GM12864 (cell line): ENCODE measurements around the gene DLK2.

ENCODE experiments used
- DNase-seq: peaks from one replicate; pipeline ENCODE4 v3.0.0-alpha.2; 2011; ENCODE audit warnings: low read depth
- H3K4me3 ChIP-seq: 2 replicates; pipeline ENCODE4 v1.5.1; 2011; ENCODE audit warnings: mild to moderate bottlenecking, low read depth, low read length, control low read depth
- TF ChIP-seq, protein P1 (sequence below): IDR thresholded peaks from 2 replicates; pipeline ENCODE4 v1.5.1; 2011; ENCODE audit warnings: low read depth, mild to moderate bottlenecking, moderate library complexity, low read length, control low read depth, inconsistent platforms; ENCODE audit errors: missing control alignments

The DLK2 gene

DNA sequence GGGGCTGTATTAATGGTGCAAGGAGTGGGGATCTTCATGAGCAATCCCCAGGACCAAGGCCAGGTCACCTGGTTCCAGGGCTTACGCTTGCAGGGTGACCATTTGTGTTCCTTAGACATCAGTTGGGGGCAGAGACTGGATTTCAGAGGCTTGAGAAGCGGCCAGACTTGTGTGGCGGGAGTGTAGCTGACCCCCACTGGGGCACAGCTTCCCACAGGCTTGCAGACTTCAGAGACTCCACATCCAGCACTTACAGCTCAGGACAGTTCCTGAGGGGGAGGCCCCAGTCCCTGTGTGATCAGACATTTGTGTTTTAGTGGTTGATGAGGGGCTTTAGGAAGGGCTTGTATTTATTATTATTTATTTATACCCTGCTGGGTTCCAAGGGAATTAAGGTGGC, 37.3 kb upstream of the DLK2 start:
- no peak overlapping the region for H3K4me3 ChIP-seq
- no peak for DNase-seq
- TF ChIP-seq, protein P1, sequence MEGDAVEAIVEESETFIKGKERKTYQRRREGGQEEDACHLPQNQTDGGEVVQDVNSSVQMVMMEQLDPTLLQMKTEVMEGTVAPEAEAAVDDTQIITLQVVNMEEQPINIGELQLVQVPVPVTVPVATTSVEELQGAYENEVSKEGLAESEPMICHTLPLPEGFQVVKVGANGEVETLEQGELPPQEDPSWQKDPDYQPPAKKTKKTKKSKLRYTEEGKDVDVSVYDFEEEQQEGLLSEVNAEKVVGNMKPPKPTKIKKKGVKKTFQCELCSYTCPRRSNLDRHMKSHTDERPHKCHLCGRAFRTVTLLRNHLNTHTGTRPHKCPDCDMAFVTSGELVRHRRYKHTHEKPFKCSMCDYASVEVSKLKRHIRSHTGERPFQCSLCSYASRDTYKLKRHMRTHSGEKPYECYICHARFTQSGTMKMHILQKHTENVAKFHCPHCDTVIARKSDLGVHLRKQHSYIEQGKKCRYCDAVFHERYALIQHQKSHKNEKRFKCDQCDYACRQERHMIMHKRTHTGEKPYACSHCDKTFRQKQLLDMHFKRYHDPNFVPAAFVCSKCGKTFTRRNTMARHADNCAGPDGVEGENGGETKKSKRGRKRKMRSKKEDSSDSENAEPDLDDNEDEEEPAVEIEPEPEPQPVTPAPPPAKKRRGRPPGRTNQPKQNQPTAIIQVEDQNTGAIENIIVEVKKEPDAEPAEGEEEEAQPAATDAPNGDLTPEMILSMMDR, result no peak

DNA sequence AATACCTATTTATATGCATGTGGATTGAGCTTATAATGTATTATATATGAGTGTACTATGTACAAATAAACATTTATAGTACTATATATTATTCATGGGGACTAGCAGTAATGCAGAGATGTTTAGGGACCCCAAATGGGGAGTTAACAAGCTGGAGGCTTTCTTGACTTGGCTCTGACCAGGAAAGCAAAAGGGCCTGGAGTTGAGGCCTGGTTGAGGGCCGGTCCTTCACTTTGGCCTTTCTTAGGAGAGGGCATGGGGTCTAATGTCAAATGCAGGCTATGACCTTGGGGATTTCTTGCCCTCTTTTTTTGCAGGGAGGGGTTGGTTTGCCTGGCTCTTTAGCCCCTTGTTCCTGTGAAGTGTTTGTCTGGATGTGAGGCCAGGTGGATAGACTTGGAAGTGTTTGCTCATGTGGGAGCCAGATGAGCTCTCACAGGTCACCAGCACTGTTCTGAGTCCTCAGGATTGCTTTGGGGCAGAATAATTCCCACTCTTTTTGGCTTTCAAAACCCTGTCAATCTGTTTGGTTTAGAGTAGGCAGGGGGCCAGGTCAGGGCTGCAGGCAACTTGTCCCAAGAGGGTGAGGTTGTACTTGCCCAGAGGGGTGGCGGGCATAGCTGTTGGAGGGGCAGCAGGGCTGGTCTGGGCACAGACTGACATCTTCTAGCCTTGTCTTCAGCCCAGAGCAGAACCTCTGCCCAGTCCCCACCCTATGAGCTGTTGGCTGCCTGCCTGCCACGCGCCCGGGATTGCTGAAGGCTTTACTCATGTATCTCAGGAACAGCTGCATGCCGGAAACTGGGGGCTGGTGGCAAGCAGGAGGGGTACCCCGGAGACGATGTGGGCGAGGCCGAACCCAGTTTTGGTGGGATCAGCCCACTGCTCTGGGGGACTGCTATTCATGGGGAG, 36.7 kb upstream of the DLK2 start:
- no peak for DNase-seq
- TF ChIP-seq, protein P1, result no peak
- no peak overlapping the region for H3K4me3 ChIP-seq

DNA sequence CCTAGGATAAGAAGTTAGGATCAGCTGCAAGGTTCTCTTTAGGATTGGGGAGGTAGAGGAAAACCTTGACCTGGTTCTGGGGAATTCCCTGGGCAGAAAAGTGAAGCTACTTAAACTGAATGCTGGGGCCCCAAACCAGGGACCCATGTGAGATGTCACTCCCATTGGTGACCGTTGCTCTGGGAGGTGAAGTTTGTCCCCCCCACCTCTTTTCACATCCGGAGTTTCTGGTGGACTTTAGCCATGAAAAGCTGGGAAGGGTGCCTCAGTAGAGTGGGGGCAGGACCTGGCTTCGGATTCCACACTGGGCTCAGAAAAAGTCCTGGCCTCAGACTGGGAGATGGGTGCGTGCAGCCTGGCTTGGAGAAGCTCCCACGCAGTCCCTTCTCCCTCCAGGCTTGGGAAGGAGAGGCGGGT, 35.2 kb upstream of the DLK2 start:
- DNase-seq, result no peak
- TF ChIP-seq, protein P1, result no peak

DNA sequence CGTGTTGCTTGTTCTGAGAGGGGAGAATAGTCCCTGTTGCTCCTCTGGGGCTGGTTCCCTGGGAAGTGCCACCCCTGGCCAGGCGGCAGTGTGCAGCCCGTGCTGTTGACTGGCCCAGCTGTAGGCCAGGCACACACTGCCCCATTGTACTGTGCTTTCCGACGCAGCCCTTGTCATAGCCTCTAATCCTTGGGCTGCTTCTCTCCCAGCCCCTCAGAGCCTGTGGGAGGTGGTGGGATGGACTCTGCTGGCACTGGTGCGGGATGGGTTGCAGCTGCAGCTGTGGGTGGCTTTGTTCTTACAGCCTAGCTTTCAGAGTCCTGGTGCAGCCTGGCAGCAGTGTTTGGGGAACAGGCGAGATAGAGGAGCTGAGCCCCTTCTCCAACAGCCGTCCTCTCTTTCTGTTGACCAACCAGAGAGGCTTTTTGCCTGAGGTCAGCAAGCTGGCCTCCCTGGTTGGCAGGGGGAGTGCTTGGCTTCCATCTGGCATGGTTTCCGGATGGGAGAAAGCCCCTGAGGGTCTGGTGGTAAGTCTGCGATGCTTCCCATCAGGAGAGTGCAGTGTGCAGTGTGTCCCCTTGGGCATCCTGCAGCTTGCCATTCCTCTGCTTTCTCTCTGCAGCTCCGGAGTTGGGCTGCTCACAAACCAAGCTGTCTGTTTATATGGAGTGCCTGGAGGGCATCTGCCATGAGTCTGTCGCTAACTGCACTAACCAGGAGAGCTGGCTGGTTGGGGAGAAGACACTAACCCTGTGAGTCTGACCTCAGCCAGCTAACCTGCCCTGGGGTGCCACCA, 34.1 kb upstream of the DLK2 start:
- TF ChIP-seq, protein P1, result no peak
- DNase-seq, result no peak
- no peak overlapping the region for H3K4me3 ChIP-seq

More for the DNA sequence above, 35.2 kb upstream of the DLK2 start:
- H3K4me3 ChIP-seq, result no peak overlapping the region

DNA sequence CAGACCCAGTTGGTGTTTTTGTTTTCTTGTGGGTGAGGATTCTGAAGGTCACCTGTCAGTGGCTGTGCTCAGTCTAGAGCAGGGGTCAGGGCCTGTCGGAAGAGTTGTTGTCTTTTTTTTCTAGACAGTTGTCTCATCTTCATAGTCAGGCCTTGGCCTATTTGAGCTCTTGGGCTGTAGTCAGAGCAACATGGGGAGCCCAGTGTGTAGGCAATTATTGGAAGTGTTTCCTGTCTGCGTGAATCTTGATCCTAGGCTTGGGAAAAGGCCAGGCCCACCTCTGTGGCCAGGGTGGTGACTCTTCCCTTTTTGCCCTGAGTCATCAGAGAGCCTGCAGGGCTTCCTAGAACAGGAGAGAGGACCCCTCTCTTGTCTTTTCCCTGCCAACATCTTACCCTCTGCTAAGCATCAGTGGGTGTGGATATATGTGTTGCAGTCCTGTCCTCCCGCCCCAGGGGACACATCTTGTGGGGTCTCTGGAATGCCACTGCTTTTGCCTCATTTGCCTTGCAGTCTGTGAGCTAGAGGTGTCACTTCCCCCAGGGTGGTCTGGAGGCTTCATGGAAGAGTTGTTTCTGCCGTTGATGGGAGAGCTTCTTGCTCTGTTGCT, 33.4 kb upstream of the DLK2 start:
- DNase-seq, result no peak
- no peak overlapping the region for H3K4me3 ChIP-seq
- TF ChIP-seq, protein P1, result no peak

DNA sequence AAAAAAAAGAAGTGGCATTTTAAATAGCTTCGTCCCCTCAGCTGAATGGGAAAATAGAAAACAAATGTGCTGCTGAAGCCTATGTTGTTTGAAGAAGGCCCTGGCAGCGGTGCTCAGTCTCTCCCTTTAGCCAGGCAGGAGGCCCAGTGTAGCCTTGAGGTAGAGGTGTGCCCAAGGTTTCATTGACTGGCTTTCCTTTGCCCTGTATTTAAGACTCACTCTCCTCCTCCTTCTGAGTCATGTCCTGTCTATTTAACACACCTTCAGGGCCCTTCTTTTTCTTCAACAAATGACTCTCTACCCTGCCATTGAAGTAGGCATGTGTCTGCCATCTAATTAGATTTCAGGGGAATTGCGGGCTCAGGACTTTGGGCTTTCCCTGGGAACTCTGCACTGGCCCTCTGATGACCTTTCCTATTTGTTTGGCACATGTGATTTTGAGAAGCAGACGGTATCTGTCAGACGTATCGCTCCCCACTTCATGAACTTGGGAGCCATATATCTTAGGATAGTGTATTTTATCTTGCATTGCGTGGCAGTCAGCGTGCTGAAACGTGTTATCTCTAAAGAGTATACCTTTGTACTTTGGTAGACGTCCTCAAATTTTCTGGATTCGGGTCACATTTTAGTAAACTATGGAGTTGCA, 26.4 kb upstream of the DLK2 start:
- no peak overlapping the region for H3K4me3 ChIP-seq
- no peak for DNase-seq
- TF ChIP-seq, protein P1, result no peak
